M059J (cell line): ENCODE results near the gene ARRB2. TPM values are rescaled to one million over a fixed set of nuclear protein-coding genes. Genes with fewer than 3 reads are reported as not detected.
"Not testable (repeated sequence)": the region's sequence is repeated elsewhere in the genome, so short reads cannot be mapped to it uniquely, and the experiment has no call there.

Experiments
- DNase-seq: peaks from one replicate; pipeline ENCODE4 v3.0.0-alpha.2; 2012; ENCODE audit warnings: low read depth
- total RNA-seq: library from RNA; depleted of rRNA; stranded (reverse); fragments of >200 nt; shearing (Covaris generic); gene quantifications from 2 replicates; pipeline ENCODE4 v1.2.3, GENCODE V29; 2014; rRNA removed

ARRB2 gene
- total RNA-seq, result 12.5 and 15.4 TPM in 2 replicates

- DNase-seq, result peak; percentile 96
These were observed at the start of gene ARRB2 for GRCh38 chr17:4709794-4710692. TSS of gene ARRB2 (plus strand) at chr17:4710632. CDS start at chr17:4710722, 90 bp downstream.

GRCh38 chr17:4663711-4664110 is 46.7 kb upstream of the ARRB2 start:
- no peak for DNase-seq

DNA sequence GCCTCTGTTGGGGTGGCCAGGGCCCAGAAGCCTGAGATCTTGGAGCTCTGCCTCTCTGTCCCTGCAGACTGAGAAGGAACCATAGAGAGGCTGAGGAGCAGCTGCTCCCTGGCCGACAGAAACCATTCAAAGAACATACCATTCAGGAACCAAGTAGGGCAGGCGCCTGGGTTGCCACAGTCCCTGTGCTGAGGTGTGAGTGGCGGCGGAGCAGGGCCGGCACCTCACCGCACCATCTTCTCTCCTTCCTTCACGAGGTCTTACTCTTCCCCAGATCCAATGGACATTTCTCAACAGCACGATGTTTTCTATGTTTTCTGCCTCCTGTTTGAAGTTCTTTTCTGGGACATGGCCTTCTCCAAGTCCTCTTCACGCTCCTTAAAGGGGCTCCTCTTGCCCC is 46.2 kb upstream of the ARRB2 start:
- DNase-seq, result no peak

DNA sequence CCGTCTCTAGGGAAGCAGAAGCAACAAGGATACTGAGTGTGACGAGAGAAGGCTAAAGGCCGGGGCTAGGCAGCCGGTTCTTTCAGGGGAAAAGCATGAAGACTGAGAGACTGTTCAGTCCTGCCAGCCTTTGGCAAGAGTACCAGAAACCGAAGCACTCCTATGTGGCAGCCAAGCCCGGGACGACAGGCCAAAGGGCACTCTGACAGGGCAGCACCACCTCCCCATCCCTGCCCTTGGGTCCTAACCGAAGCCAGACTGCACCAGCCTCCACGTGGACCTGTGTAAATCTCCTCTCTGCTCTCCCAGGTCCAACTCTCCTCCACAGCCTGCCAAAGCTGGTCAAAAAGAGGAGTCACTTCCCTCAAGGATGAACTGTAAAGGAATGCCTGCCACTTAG is 45.4 kb upstream of the ARRB2 start:
- DNase-seq, result peak; percentile 18

GRCh38 chr17:4666296-4666695 is 44.1 kb upstream of the ARRB2 start:
- no peak for DNase-seq

DNA sequence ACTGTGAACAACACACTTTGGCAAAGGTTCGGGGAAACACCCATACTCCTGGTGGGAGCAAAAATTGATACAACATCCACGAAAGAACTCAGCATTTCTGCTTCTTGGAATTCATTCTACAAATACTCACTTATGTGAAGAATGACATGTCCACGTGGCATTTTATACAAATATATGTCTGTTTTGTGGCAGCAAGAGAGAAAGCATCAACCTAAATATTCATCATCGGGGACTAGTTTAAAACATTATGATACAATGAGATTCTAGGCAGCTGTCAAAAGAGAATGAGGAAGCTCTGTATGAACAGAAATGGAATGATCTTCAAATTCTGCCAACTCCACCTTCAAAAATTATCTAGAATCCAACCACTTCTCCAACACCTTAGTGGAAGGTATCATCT is 43.3 kb upstream of the ARRB2 start:
- no peak for DNase-seq

GRCh38 chr17:4672055-4672630 is 38.3 kb upstream of the ARRB2 start:
- no peak for DNase-seq

DNA sequence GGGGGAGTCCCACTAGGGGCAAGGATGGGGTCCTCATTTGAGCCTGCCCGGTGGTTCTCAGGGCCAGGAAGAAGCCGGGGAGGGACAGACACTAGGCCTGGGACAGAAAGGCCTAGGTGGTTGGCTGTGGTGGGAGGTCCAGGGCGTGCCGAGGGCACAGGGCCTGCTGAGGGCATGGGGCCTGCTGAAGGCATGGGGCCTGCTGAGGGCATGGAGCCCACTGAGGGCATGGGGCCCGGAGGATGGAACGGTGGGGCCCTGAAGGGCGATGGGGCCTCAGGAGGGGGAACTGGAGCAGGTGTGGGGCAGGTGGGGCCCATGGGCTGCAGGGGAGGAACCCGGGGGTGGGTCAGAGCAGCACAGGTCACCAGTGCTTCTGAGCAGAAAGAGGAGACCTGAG is 37.7 kb upstream of the ARRB2 start:
- DNase-seq, result no peak

DNA sequence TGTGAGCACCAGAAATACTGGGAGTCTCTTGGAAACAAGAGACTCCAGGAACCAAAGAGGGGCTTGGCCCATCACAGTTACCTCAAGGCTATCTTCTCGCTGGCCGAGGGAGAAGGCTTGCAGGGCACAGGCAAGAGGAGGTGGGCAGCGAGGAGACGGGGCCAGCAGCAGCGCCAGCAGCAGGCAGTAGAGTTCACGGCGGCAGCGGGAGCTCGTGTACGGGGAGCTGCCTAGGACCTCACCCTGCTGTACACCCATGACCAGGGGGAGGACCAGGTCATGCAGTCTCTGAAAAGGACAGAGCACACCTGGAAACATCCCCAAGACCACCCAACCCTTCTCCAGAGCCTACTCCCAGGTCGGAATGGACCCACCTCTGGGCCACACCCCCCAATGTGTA is 37.3 kb upstream of the ARRB2 start:
- no peak for DNase-seq

GRCh38 chr17:4673986-4674684 is 36.3 kb upstream of the ARRB2 start:
- no peak for DNase-seq

DNA sequence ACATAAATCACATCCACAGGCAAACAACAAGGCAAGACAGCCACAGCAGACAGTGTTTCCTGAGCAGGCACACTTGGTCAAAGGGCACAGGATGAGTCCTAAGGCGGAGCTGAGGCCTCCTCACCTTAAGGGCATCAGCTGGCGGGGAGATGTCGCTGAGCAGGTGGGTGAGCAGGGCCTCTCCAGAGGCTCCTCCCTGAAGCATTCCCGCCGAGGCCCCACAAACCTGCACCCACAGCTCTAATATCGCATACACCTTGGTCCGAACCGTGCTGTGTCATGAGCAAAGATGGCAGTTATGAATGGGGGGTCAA is 35.8 kb upstream of the ARRB2 start:
- DNase-seq, result no peak

DNA sequence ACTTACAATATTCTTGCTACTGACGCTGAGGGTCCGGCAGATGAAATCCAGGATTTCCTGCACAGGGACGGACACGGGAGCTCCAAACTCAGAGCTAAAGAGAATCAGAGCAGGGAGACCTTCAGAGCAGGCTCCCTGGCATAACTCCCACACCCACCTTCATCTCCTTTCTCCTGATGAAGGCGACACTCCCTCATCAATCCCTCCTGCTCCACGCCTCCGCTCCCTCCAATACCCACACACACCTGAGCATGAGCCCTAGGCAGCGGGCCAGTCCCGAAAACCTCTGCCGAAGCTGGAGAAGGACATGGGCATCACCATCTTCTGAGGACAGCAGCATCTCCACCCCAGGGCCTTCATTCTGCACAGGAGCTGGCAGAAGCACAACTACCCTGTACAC is 34.6 kb upstream of the ARRB2 start:
- DNase-seq, result no peak

- no peak for DNase-seq
These were observed 33.6 kb upstream of the ARRB2 start for GRCh38 chr17:4676791-4677190.

DNA sequence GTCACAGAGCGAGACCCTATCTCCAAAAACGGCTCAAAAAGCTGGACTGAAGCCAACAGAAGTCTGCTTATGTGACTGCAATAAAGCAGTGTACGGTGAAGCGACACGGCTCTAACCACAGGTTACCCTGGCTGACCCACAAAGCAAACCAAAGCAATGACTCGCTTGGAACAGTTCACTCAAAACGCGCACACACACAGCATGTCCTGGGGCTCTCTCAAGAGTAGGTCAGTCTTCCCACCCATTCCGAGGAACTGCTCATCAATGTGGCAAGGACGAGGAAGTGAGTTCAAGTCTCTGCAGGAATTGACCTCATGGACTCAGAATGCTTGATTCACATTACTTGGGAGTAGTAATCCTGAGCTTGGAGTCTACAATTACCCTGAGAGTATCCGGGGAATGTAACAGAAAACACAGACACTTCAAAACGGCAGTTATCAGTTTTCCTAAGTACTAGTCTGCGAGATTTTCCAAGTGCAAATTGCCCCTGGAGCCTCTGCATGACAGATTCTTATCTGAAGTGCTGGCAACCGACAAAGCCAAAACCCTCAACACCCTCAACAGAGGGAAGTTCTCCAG is 31.9 kb upstream of the ARRB2 start:
- peak; percentile 97 for DNase-seq

GRCh38 chr17:4679658-4680057 is 30.8 kb upstream of the ARRB2 start:
- DNase-seq, result peak; percentile 85

DNA sequence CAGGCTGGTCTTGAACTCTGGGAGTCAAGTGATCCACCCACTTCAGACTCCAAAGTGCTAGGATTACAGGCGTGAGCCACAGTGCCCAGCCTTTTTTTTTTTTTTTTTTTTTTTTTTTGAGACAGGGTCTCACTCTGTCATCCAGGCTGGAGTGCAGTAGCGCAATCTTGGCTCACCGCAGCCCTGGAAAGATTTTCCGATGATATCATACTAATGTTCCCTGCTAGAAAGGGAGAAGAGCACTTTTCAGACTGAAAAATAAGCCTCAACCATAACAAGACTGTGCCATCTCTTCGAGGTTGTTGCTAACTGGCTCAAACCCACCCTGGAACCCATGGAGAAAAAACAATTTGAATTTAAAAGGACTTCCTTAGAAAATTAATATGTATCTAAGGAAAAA is 26.7 kb upstream of the ARRB2 start:
- DNase-seq, result not testable (repeated sequence)

DNA sequence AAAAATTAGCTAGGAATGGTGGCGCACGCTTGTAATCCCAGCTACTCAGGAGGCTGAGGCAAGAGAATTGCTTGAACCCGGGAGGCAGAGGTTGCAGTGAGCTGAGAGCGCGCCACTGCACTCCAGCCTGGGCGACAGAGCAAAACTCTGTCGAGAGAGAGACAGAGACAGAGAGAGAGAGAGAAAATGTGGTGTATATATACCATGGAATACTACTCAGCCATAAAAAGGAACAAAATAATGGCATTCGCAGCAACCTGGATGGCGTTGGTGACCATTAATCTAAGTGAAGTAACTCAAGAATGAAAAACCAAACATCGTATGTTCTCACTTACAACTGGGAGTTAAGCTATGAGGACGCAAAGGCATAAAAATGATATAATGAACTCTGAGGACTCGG is 20.6 kb upstream of the ARRB2 start:
- DNase-seq, result not testable (repeated sequence)

- no peak for DNase-seq
These were observed 19.7 kb upstream of the ARRB2 start for GRCh38 chr17:4690745-4691144.

DNA sequence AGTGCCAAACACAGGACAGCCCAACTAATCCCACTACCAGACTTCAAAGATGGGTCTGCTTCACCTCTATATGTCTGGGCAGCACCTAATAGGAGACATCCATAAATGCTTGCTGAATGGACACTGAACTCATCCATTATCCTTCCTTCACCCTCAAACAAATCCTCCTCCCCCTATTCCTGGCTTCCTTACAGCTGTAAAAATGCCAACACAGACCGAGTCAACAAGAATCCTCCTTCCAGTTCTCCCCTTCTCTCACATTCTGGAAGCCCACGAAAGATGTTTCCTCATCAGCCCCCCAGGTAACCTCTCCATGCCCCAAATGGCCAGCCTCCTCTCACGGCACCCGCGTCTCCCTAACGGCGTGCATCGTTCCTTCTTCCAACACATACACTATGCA is 18.7 kb upstream of the ARRB2 start:
- DNase-seq, result no peak

DNA sequence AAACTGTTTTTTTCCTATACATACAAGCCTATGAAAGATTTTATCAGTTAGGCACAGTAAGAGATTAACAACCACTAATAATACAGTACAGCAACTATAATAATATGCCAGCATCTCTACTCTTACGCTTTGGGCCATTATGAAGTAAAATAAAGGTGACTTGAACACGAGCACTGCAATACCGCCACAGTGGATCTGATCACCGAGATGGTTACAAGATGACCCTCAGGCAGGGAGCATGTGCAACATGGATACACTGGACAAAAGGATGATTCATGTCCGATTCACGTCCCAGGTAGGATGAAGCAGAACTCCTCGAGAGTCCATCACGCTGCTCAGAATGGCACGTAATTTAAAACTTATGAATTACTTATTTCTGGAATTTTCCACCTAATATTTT is 17.0 kb upstream of the ARRB2 start:
- no peak for DNase-seq

DNA sequence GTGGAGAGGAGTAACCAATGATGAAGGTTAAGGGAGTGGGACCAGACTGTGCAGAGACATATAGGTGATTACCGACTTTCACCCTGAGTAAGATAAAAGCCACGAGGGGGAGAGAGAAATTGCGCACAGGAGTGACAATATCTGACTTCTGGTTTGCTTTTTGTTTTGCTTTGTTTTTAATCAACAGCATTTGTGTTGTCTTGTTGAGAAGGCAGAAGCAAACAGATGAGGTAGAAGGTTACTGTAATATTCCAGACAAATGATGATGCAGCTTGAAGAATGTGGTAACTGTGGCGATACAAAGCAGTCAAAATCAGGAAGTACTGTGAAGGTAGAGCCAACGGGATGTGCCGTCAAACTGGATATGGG is 14.0 kb upstream of the ARRB2 start:
- no peak for DNase-seq

DNA sequence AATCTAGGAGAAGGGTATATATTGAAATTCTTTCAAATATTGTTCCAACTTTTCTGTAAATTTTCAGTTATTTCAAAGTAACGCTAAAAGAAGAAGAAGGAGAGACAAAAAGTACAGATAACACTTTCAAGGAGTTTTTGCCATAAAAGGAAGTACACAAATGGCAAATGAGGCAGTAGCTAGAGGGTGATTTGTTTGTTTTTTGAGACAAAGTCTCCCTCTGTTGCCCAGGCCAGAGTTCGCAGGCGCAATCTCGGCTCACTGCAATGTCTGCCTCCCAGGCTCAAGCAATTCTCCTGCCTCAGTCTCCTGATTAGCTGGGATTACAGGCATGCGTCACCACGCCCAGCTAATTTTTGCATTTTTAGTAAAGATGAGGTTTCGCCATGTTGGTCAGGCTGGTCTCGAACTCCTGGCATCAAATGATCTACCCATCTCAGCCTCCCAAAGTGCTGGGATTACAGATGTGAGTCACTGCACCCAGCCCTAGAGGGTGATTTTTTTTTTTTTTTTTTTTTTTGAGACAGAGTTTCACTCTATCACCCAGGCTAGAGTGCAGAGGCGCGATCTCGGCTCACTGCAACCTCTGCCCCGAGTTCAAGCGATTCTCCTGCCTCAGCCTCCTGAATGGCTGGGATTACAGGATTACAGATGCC is 10.9 kb upstream of the ARRB2 start:
- DNase-seq, result not testable (repeated sequence)
